ENCODE data around the gene ROBO3.

DNA sequence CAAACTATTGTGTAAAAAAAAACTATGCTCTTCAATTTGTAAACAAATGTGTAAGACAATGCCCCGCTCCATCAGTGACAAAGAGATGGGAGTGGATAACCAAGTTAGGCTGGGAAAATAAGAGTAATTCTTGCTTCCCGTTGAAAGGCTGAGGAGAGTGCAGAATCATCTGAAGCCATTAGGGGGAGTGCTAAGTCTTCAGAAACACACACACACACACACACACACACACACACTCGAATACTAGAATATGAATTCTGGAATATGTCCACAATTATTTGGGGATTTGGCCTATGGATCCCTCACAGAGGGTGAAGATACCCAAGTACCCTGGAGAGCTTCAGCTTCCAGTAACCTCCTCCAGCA is 27.8 kb upstream of the ROBO3 start:
- TF ChIP-seq EZH2 (IDR thresholded peaks at IDR 0.05; ENCODE audit: insufficient read depth, poor library complexity, severe bottlenecking) = no peak
- TF ChIP-seq EZH2phosphoT487 (IDR thresholded peaks at IDR 0.05; ENCODE audit: insufficient read depth, low read depth) = no peak

Measured in GM23248 (cell line).